ENCODE results near the gene ADORA1.

DNA sequence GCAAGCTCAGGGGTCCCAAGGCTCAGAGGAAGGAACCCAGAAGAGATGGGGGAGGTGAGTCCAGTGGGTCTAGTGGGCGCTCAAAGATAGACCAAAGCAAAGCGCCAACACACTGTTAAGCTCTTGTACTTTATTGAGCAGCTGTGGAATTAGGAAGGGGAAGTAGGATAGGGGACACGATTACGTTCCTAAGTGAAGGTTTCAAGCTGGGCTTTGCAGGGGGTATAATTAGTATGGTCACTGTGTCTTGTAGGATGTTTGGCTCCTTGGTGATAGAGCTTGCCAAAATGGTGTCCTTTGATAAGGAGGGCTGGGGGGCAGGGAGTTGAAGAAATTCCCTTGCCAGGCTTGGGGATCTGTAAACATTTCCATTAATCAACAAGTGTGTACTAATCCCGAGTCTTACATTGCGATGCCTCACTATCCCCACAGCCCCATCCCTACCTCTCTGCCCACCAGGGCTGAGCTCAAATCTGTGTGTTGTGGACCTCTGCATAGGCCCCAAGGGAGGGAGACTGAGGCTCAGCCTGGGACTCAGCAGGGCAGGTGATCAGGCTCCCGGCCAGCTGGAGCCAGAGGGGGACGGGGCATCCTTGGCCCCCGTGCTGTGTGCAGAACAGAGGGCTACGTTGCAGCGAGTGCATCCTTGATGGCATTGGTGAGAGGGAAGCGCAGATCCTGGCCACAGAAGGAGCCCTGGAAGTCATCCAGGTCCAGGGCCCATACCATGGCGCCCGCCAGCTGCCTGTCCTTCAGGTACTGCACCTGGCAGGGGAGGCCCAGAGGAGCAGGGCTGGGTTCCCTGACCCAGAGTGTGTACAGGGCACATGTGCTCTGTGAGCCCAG lies 51.5 kb downstream of the ADORA1 start:
- TF ChIP-seq CTCF (IDR thresholded peaks at IDR 0.05; ENCODE audit: low read depth, low read length, missing input control): no peak
- TF ChIP-seq YY1 (IDR thresholded peaks at IDR 0.05): no peak
- TF ChIP-seq GABPA (IDR thresholded peaks at IDR 0.05 in 1 of 2, conservative IDR thresholded peaks at IDR 0.05 in 1 of 2): no peak
